T-helper 1 cell (primary cell): ENCODE results near the gene RASSF3.
A peak's percentile ranks its signal among the peaks of the same experiment; 100 is the strongest.
"Not testable (repeated sequence)": the region's sequence is repeated elsewhere in the genome, so short reads cannot be mapped to it uniquely, and the experiment has no call there.

Experiments used
- DNase-seq, 5 donors: peaks; one replicate each; pipeline ENCODE4 v3.0.0-alpha.2; 2012 to 2020
- total RNA-seq, 4 donors: gene quantifications; one replicate each; lab custom pipeline; 2026; lab: John Stamatoyannopoulos, UW

Gene RASSF3
- total RNA-seq, result 153 to 176 (median 168) reads per million in 4 donors

- peak; percentile 68 to 85 (median 70) for DNase-seq
Observed at GRCh38 chr12:64610079-64610659, at the start of gene RASSF3. Gene RASSF3, plus strand, starts transcription at chr12:64610495. Its CDS starts 138 bp downstream, at chr12:64610633.

GRCh38 chr12:64561302-64562136, 48.8 kb upstream of the RASSF3 start:
- no peak for DNase-seq

- DNase-seq, result no peak
Observed at GRCh38 chr12:64566122-64566521, 44.2 kb upstream of the RASSF3 start.

- no peak for DNase-seq
Observed at GRCh38 chr12:64566831-64567517, 43.3 kb upstream of the RASSF3 start.

- no peak for DNase-seq
Observed at GRCh38 chr12:64567570-64567969, 42.7 kb upstream of the RASSF3 start.

GRCh38 chr12:64568298-64568697, 42.0 kb upstream of the RASSF3 start:
- DNase-seq, result no peak

GRCh38 chr12:64569923-64570691, 40.2 kb upstream of the RASSF3 start:
- no peak for DNase-seq

GRCh38 chr12:64571411-64571810, 38.9 kb upstream of the RASSF3 start:
- no peak for DNase-seq

- DNase-seq, result no peak
Observed at GRCh38 chr12:64572241-64572640, 38.1 kb upstream of the RASSF3 start.

GRCh38 chr12:64574837-64575236, 35.5 kb upstream of the RASSF3 start:
- DNase-seq, result no peak

- no peak for DNase-seq
Observed at GRCh38 chr12:64577046-64577445, 33.2 kb upstream of the RASSF3 start.

GRCh38 chr12:64578566-64578965, 31.7 kb upstream of the RASSF3 start:
- DNase-seq, result no peak

GRCh38 chr12:64580681-64581080, 29.6 kb upstream of the RASSF3 start:
- DNase-seq, result no peak

- DNase-seq, result no peak
Observed at GRCh38 chr12:64582114-64582513, 28.2 kb upstream of the RASSF3 start.

GRCh38 chr12:64582862-64583261, 27.4 kb upstream of the RASSF3 start:
- DNase-seq, result no peak

GRCh38 chr12:64583395-64583770, 26.9 kb upstream of the RASSF3 start:
- DNase-seq, result not testable (repeated sequence)

GRCh38 chr12:64583771-64584421, 26.4 kb upstream of the RASSF3 start:
- no peak for DNase-seq

GRCh38 chr12:64585104-64585503, 25.2 kb upstream of the RASSF3 start:
- no peak for DNase-seq

GRCh38 chr12:64587447-64587846, 22.8 kb upstream of the RASSF3 start:
- no peak for DNase-seq

GRCh38 chr12:64590183-64590582, 20.1 kb upstream of the RASSF3 start:
- DNase-seq, result no peak

- no peak for DNase-seq
Observed at GRCh38 chr12:64595863-64596793, 14.2 kb upstream of the RASSF3 start.
